Measurements from ENCODE around the gene DMBT1. TPM values are rescaled to one million over a fixed set of nuclear protein-coding genes. Genes with fewer than 3 reads are reported as not detected.
A peak's percentile ranks its signal among the peaks of the same experiment; 100 is the strongest.

DMBT1 gene
- total RNA-seq, 2 experiments from 2014 or later = not detected

DNA sequence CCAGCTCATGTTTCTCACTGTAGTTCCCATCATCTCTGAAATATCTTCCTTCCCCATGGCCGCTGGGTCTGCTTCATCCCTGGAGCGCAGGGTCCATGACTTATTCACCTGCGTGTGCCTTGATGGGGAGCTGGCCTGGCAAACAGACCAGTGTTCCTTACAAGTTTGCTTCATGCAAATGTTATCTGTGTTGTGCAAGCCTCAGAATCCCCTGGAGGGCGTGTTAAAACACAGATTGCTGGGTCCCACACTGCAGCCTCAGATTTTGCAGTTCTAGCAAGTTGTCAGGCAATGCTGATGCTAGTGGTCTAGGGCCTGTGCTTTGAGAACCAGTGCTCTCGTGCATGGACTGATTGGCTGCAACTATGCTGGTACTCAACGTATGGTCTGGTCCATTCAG lies 7.2 kb upstream of the DMBT1 start:
- Mint-ChIP-seq H3K27me3 (peaks cover 2% of the 10 kb centered on the region), H3K27ac (no peak overlapping the region), H3K36me3 (ENCODE audit: low read depth) (no peaks in the 10 kb centered on the region), H3K9me3 (no peaks in the 10 kb centered on the region), H3K4me3 (no peak overlapping the region), H3K4me1 (peaks cover 15% of the 10 kb centered on the region)
- POLR2A ChIA-PET = no interaction called here
- CTCF ChIA-PET = no interaction called here
- no peak for DNase-seq

GRCh38 chr10:122554131-122555036 lies 6.2 kb upstream of the DMBT1 start:
- no peaks in the 10 kb centered on the region for H3K36me3 Mint-ChIP-seq (ENCODE audit: low read depth)
- POLR2A ChIA-PET = no interaction called here
- DNase-seq = no peak
- no peak overlapping the region for H3K27ac Mint-ChIP-seq
- no peak overlapping the region for H3K4me3 Mint-ChIP-seq
- H3K4me1 Mint-ChIP-seq = peaks cover 26% of the 10 kb centered on the region
- peaks cover 2% of the 10 kb centered on the region for H3K27me3 Mint-ChIP-seq
- no peaks in the 10 kb centered on the region for H3K9me3 Mint-ChIP-seq
- CTCF ChIA-PET = no interaction called here

DNA sequence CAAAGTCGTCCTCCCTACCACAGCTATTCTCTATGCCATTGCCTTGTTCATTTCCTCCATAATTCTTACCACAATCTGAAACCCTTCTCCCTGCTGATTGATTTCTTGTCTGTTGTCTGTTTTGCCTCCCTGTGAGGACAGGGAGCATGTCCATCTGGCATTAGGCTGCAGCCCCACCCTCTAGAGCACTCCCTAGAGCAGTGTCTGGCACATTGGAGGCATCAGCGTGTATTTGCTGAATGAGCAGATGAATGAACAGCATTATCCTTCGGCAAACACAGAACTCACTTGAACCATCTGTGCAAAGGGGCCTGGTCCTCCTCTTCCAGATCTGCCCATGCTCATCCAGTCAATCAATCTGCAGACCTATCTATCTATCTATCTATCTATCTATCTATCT lies 5.1 kb upstream of the DMBT1 start:
- peaks cover 27% of the 10 kb centered on the region for H3K4me1 Mint-ChIP-seq
- no peaks in the 10 kb centered on the region for H3K9me3 Mint-ChIP-seq
- H3K27ac Mint-ChIP-seq = no peak overlapping the region
- no peaks in the 10 kb centered on the region for H3K36me3 Mint-ChIP-seq (ENCODE audit: low read depth)
- peaks cover 6% of the 10 kb centered on the region for H3K27me3 Mint-ChIP-seq
- H3K4me3 Mint-ChIP-seq = no peak overlapping the region
- DNase-seq = no peak
- CTCF ChIA-PET = no interaction called here
- POLR2A ChIA-PET = no interaction called here

DNA sequence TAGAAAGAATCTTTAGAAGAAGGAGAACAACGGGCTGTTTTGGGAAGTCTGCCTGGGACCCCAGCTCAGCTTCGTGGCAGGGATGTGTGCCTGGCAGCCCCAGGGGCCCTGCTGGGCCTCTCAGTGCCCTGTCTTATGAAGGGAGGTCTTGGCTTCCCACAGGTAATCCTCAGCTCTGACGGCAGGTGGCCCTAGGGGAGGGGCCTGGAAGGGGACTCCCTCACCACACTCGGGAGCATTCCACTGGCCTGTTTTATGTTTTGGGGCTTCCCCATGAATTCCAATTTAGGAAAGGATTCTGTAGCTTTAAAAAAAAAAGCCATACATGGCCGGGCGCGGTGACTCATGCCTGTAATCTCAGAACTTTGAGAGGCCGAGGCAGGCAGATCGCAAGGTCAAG lies 3.0 kb upstream of the DMBT1 start:
- POLR2A ChIA-PET = no interaction called here

GRCh38 chr10:122558452-122558851 lies 2.1 kb upstream of the DMBT1 start:
- CTCF ChIA-PET = no interaction called here
- Mint-ChIP-seq H3K27ac (no peak overlapping the region), H3K9me3 (no peaks in the 10 kb centered on the region), H3K4me1 (peaks cover 16% of the 10 kb centered on the region), H3K4me3 (no peak overlapping the region), H3K27me3 (peaks cover 23% of the 10 kb centered on the region), H3K36me3 (ENCODE audit: low read depth) (no peaks in the 10 kb centered on the region)
- no peak for DNase-seq
- POLR2A ChIA-PET = no interaction called here

More for the DNA sequence above, 3.0 kb upstream of the DMBT1 start:
- CTCF ChIA-PET = no interaction called here
- Mint-ChIP-seq H3K4me3 (no peak overlapping the region), H3K4me1 (peaks cover 16% of the 10 kb centered on the region), H3K36me3 (ENCODE audit: low read depth) (no peaks in the 10 kb centered on the region), H3K27me3 (peaks cover 20% of the 10 kb centered on the region), H3K27ac (no peak overlapping the region), H3K9me3 (no peaks in the 10 kb centered on the region)
- no peak for DNase-seq

GRCh38 chr10:122559228-122559627 lies 1.3 kb upstream of the DMBT1 start:
- peaks cover 16% of the 10 kb centered on the region for H3K4me1 Mint-ChIP-seq
- no peaks in the 10 kb centered on the region for H3K9me3 Mint-ChIP-seq
- H3K27ac Mint-ChIP-seq = peak overlapping the region; percentile 4
- POLR2A ChIA-PET = no interaction called here
- no peak overlapping the region for H3K4me3 Mint-ChIP-seq
- peaks cover 30% of the 10 kb centered on the region for H3K27me3 Mint-ChIP-seq
- no peaks in the 10 kb centered on the region for H3K36me3 Mint-ChIP-seq (ENCODE audit: low read depth)
- no peak for DNase-seq
- CTCF ChIA-PET = no interaction called here

DNA sequence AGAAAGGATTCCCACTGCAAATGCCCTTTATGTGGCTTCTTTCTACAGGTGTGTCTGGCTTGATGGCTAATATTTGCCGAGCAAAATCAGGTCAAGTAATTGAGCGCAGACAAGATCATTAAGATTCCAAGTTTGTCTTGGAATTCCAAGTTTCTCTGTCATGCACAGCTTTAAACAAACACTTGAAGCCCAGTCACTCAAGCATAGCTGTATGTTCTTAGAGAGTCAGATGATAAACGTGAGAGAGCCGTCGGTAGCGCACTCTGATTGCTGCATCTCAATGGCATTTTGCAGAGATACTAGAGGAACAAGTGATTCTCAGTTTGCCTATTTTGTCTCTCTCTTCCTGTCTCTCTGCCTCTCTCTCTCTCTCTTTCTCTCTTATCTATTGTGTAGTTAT lies 658 bp downstream of the DMBT1 start:
- ChIA-PET POLR2A (no interaction called here), CTCF (no interaction called here)
- Mint-ChIP-seq H3K4me1 (peaks cover 21% of the 10 kb centered on the region), H3K27ac (no peak overlapping the region), H3K27me3 (peaks cover 37% of the 10 kb centered on the region), H3K36me3 (ENCODE audit: low read depth) (no peaks in the 10 kb centered on the region), H3K4me3 (no peak overlapping the region), H3K9me3 (no peaks in the 10 kb centered on the region)
- no peak for DNase-seq

DNA sequence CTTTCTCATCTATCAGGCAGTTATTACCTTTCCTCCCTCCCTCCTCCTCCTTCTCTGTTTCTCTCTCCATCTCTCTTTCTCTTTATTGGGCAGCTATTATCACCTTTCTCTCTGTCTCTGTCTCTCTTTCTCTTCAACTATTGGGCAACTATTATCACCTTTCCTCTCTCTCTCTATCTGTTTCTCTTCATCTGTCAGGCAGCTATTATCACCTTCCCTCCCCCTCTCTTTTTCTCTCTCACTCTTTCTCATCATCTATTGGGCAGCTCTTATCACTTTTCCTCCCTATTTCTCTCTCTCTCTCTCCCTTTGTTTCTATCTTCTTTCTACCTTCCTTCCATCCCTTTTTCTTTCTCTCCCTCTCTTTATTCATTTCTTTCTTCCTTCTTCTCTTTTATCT lies 1.2 kb downstream of the DMBT1 start:
- Mint-ChIP-seq H3K9me3 (no peaks in the 10 kb centered on the region), H3K4me1 (peaks cover 21% of the 10 kb centered on the region), H3K4me3 (no peak overlapping the region), H3K27me3 (peaks cover 37% of the 10 kb centered on the region), H3K36me3 (ENCODE audit: low read depth) (no peaks in the 10 kb centered on the region), H3K27ac (no peak overlapping the region)
- ChIA-PET CTCF (no interaction called here), POLR2A (no interaction called here)
- no peak for DNase-seq

GRCh38 chr10:122564980-122565379 lies 4.4 kb downstream of the DMBT1 start:
- H3K27me3 Mint-ChIP-seq = peaks cover 36% of the 10 kb centered on the region
- POLR2A ChIA-PET = no interaction called here
- H3K4me3 Mint-ChIP-seq = no peak overlapping the region
- H3K36me3 Mint-ChIP-seq (ENCODE audit: low read depth) = no peaks in the 10 kb centered on the region
- H3K4me1 Mint-ChIP-seq = peaks cover 5% of the 10 kb centered on the region
- CTCF ChIA-PET = interaction anchor here (0.6 to 1.0 kb wide), 5 partner anchors 44 to 266 kb away, joined by 3 to 4 read pairs (median 3); no protein-coding TSS in a partner anchor
- no peaks in the 10 kb centered on the region for H3K9me3 Mint-ChIP-seq
- no peak for DNase-seq
- H3K27ac Mint-ChIP-seq = no peak overlapping the region

DNA sequence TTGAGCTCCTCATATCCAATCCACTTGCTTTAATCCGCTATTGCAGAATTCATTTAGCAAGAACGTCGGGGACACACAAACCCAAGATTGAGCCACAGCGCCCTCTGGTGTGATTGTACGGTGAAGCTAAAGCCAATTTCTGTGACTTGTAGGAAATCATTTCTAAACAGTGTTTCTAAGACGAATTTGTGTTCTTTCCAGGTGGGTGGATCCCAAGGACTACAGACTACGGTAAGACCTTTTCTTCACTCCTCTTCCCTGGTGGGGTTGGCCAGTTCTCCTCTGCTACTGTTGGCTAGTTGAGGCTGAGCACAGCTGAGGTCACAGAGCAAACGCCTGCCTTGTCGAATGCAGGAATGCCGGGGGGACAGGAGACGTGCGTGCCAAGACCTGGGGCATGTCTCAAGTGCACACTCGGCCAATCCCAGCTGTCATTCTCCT lies 5.2 kb downstream of the DMBT1 start:
- H3K9me3 Mint-ChIP-seq = no peaks in the 10 kb centered on the region
- peaks cover 36% of the 10 kb centered on the region for H3K27me3 Mint-ChIP-seq
- POLR2A ChIA-PET = no interaction called here
- no peaks in the 10 kb centered on the region for H3K36me3 Mint-ChIP-seq (ENCODE audit: low read depth)
- no peak overlapping the region for H3K4me3 Mint-ChIP-seq
- CTCF ChIA-PET = interaction anchor here (0.6 to 1.0 kb wide), 5 partner anchors 45 to 267 kb away, joined by 3 to 4 read pairs (median 3); no protein-coding TSS in a partner anchor
- peak; percentile 74 for DNase-seq
- H3K4me1 Mint-ChIP-seq = peaks cover 5% of the 10 kb centered on the region
- no peak overlapping the region for H3K27ac Mint-ChIP-seq

- DNase-seq = no peak
- Mint-ChIP-seq H3K4me3 (no peak overlapping the region), H3K27ac (no peak overlapping the region), H3K9me3 (no peaks in the 10 kb centered on the region), H3K4me1 (peaks cover 5% of the 10 kb centered on the region), H3K27me3 (peaks cover 27% of the 10 kb centered on the region), H3K36me3 (ENCODE audit: low read depth) (no peaks in the 10 kb centered on the region)
- ChIA-PET POLR2A (no interaction called here), CTCF (no interaction called here)
Observed at GRCh38 chr10:122566632-122567031, 6.1 kb downstream of the DMBT1 start.

GRCh38 chr10:122567056-122567660 lies 6.6 kb downstream of the DMBT1 start:
- Mint-ChIP-seq H3K4me1 (peaks cover 5% of the 10 kb centered on the region), H3K9me3 (no peaks in the 10 kb centered on the region), H3K27me3 (peaks cover 25% of the 10 kb centered on the region), H3K27ac (no peak overlapping the region), H3K36me3 (ENCODE audit: low read depth) (no peaks in the 10 kb centered on the region), H3K4me3 (no peak overlapping the region)
- ChIA-PET CTCF (no interaction called here), POLR2A (no interaction called here)
- peak; percentile 21 for DNase-seq

GRCh38 chr10:122568551-122568950 lies 8.0 kb downstream of the DMBT1 start:
- peaks cover 20% of the 10 kb centered on the region for H3K27me3 Mint-ChIP-seq
- CTCF ChIA-PET = no interaction called here
- H3K4me3 Mint-ChIP-seq = no peak overlapping the region

More at GRCh38 chr10:122568551-122568950, 8.0 kb downstream of the DMBT1 start:
- Mint-ChIP-seq H3K9me3 (no peaks in the 10 kb centered on the region), H3K4me1 (peaks cover 5% of the 10 kb centered on the region), H3K27ac (no peak overlapping the region), H3K36me3 (ENCODE audit: low read depth) (no peaks in the 10 kb centered on the region)
- DNase-seq = no peak
- POLR2A ChIA-PET = no interaction called here
